Esophagus muscularis mucosa (tissue), 4 donors: Measurements from ENCODE around the gene DVL1. TPM values are rescaled to one million over a fixed set of nuclear protein-coding genes. Genes with fewer than 3 reads are reported as not detected.

ENCODE experiments used
- DNase-seq: peaks from one replicate; pipeline ENCODE4 v3.0.0-alpha.2; 2017; ENCODE audit errors: extremely low spot score
- H3K27ac ChIP-seq, 4 donors: fragments of 200-600 bp; sonication (generic); replicated peaks in 1 of 4; 1 replicate in 3 of 4; 2 replicates in 1 of 4; pipeline ENCODE4 v1.5.1; 2016 to 2019; ENCODE audit warnings: mild to moderate bottlenecking in 1 of 4
- H3K27me3 ChIP-seq, 4 donors: fragments of 200-600 bp; sonication (generic); one replicate each; pipeline versions ENCODE4 v1.5.1 to v1.6.0; 2016 to 2019
- H3K36me3 ChIP-seq, 4 donors: fragments of 200-600 bp; sonication (generic); one replicate each; pipeline ENCODE4 v1.5.1; 2016 to 2019
- H3K4me1 ChIP-seq, 4 donors: fragments of 200-600 bp; sonication (generic); one replicate each; pipeline ENCODE4 v1.5.1; 2016 to 2019
- H3K4me3 ChIP-seq, 4 donors: fragments of 200-600 bp; sonication (generic); 1 replicate in 2 of 4; 2 replicates in 2 of 4; pipeline ENCODE4 v1.5.1; 2016 to 2019; ENCODE audit warnings: mild to moderate bottlenecking in 4 of 4, moderate library complexity in 1 of 4
- H3K9me3 ChIP-seq, 4 donors: fragments of 200-600 bp; sonication (generic); 1 replicate in 3 of 4; 2 replicates in 1 of 4; pipeline ENCODE4 v1.5.1; 2016 to 2019
- CTCF ChIP-seq, 3 experiments: fragments of 200-600 bp in 2 of 3; fragments of 450-650 bp in 1 of 3; sonication (generic) in 2 of 3; IDR thresholded peaks; one replicate each; pipeline ENCODE4 v1.5.1; 2017 to 2019; ENCODE audit warnings: antibody characterized with exemption in 3 of 3, mild to moderate bottlenecking in 2 of 3, moderate library complexity in 1 of 3
- EP300 ChIP-seq: sonication (generic); formaldehyde crosslinking; IDR thresholded peaks from one replicate; pipeline ENCODE4 v1.6.1; 2017; ENCODE audit warnings: antibody characterized with exemption
- POLR2A ChIP-seq: fragments of 450-650 bp; IDR thresholded peaks from one replicate; pipeline ENCODE4 v1.6.1; 2017; ENCODE audit warnings: antibody characterized with exemption, moderate library complexity, mild to moderate bottlenecking, low read depth
- POLR2AphosphoS5 ChIP-seq, 2 donors: sonication (generic); formaldehyde crosslinking; IDR thresholded peaks; one replicate each; pipeline ENCODE4 v1.6.1; 2017; ENCODE audit warnings: antibody characterized with exemption in 2 of 2
- WGBS: methylation state at CpG from one replicate; pipeline ENCODE4 v1.1.5; 2018; 5-methylcytosine and 5-hydroxymethylcytosine counted together
- intact Hi-C: fragments of 100-400 bp; cut with DNase I; formaldehyde crosslinking; loops from one replicate; pipeline ENCODE4 v1.15.1; 2023
- total RNA-seq, 4 donors: library from RNA; depleted of rRNA; stranded (reverse); fragments of >200 nt; gene quantifications; one replicate each; pipeline versions ENCODE4 v1.1.0 to v1.2.1, GENCODE V29; 2016

DVL1 gene
- total RNA-seq, 4 donors from 2014 or later: 66.9 to 141 (median 114) TPM

DNA sequence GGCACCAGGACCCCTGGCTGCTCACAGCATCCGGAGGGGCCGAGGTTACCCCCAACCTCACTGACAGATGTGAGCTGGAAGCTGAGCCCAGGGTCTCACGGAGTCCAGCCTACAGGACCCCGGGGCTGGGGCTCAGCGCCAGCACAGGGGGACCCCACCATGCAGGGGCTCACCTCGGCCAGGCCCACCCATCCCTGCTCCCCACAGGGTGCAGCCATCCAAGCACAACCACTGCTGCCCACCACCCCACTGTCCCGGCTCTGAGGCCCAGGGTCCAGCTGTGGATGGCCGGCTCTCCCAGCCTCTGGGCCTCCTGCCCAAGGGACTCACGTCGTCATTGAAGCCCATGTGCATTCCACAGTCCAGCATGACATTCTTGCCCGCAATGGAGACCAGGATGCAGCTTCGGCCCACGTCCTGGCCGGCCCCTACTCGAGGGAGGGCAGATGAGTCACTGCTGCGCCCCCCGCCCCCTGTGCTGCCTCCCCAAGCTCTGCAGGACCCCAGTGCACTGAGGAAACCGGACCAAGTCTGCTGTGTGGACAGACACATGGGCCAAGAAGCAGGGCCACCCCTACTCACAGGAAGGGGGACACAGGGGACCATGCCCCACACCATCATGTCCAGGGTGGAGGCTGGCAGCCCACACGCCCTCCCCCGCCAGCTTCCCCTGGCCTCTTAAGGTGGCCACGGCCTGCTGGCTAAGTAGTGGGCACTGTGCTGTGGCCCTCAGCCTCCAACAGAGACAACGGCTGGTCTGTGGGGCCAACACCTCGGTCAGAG lies 28.4 kb downstream of the DVL1 start:
- H3K4me1 ChIP-seq: peaks cover 50 to 93% (median 91%) of the 10 kb centered on the region in 4 donors
- H3K27ac ChIP-seq: peak overlapping the region; percentile 80 to 84 (median 84)
- intact Hi-C loops: no loop called here
- H3K4me3 ChIP-seq: no peak overlapping the region
- H3K9me3 ChIP-seq: no peaks in the 10 kb centered on the region
- TF ChIP-seq CTCF (IDR thresholded peaks at IDR 0.05): no peak
- no peak for TF ChIP-seq EP300
- no peak for TF ChIP-seq POLR2A
- no peak for TF ChIP-seq POLR2AphosphoS5 (IDR thresholded peaks at IDR 0.05)
- 70% methylated on average over 14 of the region's 23 CpGs for WGBS
- peaks cover 8 to 51% (median 30%) of the 10 kb centered on the region in 4 donors for H3K36me3 ChIP-seq
- DNase-seq: no peak
- H3K27me3 ChIP-seq: no peaks in the 10 kb centered on the region

GRCh38 chr1:1319646-1319941 lies 29.6 kb downstream of the DVL1 start:
- Histone ChIP-seq H3K27me3 (no peaks in the 10 kb centered on the region), H3K9me3 (no peaks in the 10 kb centered on the region), H3K36me3 (peaks cover 9 to 59% (median 38%) of the 10 kb centered on the region in 4 donors), H3K4me3 (no peak overlapping the region), H3K4me1 (peaks cover 40 to 96% (median 91%) of the 10 kb centered on the region in 4 donors), H3K27ac (peak overlapping the region; percentile 80 to 84 (median 84))
- 93% methylated on average over 13 of the region's 13 CpGs for WGBS
- TF ChIP-seq EP300 (no peak), POLR2AphosphoS5 (IDR thresholded peaks at IDR 0.05) (no peak), CTCF (IDR thresholded peaks at IDR 0.05) (no peak), POLR2A (no peak)
- intact Hi-C loops: no loop called here
- no peak for DNase-seq

- Histone ChIP-seq H3K36me3 (peaks cover 15 to 65% (median 44%) of the 10 kb centered on the region in 4 donors), H3K4me3 (no peak overlapping the region), H3K27me3 (no peaks in the 10 kb centered on the region), H3K4me1 (peaks cover 40 to 95% (median 90%) of the 10 kb centered on the region in 4 donors), H3K27ac (peak overlapping the region; percentile 80 to 84 (median 84)), H3K9me3 (no peaks in the 10 kb centered on the region)
- DNase-seq: no peak
- 84% methylated on average over 16 of the region's 36 CpGs for WGBS
- intact Hi-C loops: no loop called here
- TF ChIP-seq POLR2A (no peak), POLR2AphosphoS5 (IDR thresholded peaks at IDR 0.05) (no peak), CTCF (IDR thresholded peaks at IDR 0.05) (no peak), EP300 (no peak)
Observed at GRCh38 chr1:1318777-1319645, 30.2 kb downstream of the DVL1 start.

DNA sequence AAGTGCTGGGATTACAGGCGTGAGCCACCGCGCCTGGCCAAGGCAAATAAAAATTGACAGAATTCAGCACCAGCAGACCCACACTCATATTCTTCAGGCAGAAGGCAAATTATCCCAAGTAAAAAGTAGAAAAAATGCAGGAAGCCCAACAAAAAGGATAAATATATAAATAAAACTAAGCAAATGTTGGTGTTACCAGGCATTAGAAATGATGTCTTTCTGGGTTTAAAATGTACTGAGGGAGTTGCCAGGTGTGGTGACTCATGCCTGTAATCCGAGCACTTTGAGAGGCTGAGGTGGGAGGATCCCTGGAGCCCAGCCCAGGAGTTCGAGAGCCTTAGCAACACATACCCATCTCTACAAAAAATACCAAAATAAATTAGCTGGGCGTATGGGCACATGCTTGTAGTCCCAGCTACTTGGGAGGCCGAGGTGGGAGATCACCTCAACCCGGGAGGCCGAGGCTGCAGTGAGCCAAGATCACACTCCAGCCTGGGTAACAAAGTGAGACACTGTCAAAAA lies 31.0 kb downstream of the DVL1 start:
- Histone ChIP-seq H3K36me3 (peaks cover 23 to 73% (median 52%) of the 10 kb centered on the region in 4 donors), H3K4me1 (peaks cover 35 to 87% (median 82%) of the 10 kb centered on the region in 4 donors), H3K4me3 (no peak overlapping the region), H3K9me3 (no peaks in the 10 kb centered on the region), H3K27ac (peak overlapping the region; percentile 80 to 84 (median 84)), H3K27me3 (no peaks in the 10 kb centered on the region)
- intact Hi-C loops: no loop called here
- WGBS: 36% methylated on average over 9 of the region's 9 CpGs
- TF ChIP-seq CTCF (IDR thresholded peaks at IDR 0.05) (no peak), EP300 (no peak), POLR2A (no peak), POLR2AphosphoS5 (IDR thresholded peaks at IDR 0.05) (peak; percentile 72)
- DNase-seq: peak; percentile 98
